ENCODE data around the gene COPS8.

DNA sequence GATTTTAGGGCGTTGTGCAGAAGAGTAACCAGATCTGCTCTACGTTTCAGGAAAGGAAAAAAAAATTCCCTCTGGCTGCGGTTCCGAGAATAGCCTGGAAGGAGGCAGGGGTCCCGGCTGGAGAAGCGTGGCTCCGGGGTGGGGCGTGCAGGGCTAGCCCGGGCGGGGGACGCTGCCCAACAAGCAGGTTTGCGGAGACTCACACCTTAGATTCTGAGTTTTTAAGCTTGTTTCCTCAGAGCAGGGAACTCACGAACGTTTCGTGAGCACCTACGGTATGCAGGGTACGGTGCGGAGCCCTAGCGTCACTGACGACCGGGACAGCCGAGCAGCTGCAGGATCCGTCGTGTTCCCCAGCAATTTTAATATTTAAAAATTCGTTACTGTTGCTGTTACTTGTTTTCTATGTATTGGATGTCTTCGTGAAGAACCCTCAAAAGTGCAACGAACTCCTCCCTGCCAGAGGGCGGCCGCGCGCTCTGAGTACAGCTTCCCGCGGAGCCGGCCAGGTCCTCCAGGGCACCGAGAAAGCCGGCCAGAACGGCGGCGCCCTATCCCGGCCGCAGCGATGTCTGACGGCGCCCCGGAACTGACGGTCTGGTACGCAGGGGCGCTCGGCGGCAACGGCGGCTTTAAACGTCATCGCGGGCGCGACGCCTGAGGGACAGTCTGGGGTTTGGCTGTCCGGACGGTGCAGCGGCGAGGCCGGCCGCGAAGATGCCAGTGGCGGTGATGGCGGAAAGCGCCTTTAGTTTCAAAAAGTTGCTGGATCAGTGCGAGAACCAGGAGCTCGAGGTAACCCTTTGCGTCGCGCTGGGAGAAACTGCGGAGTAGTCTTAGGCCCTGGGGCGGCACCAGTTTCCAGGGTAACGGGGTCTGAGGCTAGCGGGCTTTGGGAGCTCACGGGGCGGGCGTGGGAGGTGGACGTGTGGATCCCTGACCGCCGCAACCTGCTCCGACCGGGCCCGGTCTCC, at the start of gene COPS8:
- TF ChIP-seq, protein P1, sequence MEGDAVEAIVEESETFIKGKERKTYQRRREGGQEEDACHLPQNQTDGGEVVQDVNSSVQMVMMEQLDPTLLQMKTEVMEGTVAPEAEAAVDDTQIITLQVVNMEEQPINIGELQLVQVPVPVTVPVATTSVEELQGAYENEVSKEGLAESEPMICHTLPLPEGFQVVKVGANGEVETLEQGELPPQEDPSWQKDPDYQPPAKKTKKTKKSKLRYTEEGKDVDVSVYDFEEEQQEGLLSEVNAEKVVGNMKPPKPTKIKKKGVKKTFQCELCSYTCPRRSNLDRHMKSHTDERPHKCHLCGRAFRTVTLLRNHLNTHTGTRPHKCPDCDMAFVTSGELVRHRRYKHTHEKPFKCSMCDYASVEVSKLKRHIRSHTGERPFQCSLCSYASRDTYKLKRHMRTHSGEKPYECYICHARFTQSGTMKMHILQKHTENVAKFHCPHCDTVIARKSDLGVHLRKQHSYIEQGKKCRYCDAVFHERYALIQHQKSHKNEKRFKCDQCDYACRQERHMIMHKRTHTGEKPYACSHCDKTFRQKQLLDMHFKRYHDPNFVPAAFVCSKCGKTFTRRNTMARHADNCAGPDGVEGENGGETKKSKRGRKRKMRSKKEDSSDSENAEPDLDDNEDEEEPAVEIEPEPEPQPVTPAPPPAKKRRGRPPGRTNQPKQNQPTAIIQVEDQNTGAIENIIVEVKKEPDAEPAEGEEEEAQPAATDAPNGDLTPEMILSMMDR (IDR thresholded peaks at IDR 0.05; ENCODE audit: low read depth, low read length), result no peak; the same call in 1 of the 2 replicates
- no peak for TF ChIP-seq EZH2phosphoT487 (IDR thresholded peaks at IDR 0.05; ENCODE audit: low read depth)
